Renal cortex interstitium (tissue), 11 donors: ENCODE data around the gene RNPS1. TPM values are rescaled to one million over a fixed set of nuclear protein-coding genes. Genes with fewer than 3 reads are reported as not detected.

Source experiments
- DNase-seq, 11 donors: peaks; one replicate each; pipeline ENCODE4 v3.0.0-alpha.2; 2013; ENCODE audit warnings: low read depth in 9 of 11, low spot score in 4 of 11; ENCODE audit errors: extremely low read depth in 1 of 11
- polyA plus RNA-seq, 3 donors: library from polyadenylated mRNA; unstranded; fragments of 120-200 nt; gene quantifications; one replicate each; pipeline ENCODE4 v1.2.1, GENCODE V29; 2013; ENCODE audit not compliant: insufficient read length in 3 of 3

The RNPS1 gene
- polyA plus RNA-seq, 3 donors = 194 to 231 (median 219) TPM

DNA sequence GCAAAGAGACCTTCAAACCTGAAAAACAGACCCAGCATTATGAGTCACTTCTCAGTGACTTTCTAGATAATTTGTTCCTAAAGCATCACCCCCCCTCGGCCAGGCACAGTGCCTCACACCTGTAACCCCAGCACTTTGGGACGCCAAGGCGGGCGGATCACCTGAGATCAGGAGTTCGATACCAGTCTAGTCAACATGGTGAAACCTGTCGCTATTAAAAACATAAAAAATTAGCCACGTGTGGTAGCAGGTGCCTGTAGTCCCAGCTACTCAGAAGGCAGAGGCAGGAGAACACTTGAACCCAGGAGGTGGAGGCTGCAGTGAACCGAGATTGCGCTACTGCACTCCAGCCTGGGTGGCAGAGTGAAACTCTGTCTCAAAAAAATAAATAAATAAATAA, 24.3 kb upstream of the RNPS1 start:
- DNase-seq = no peak

GRCh38 chr16:2289282-2289681, 21.4 kb upstream of the RNPS1 start:
- DNase-seq = no peak

GRCh38 chr16:2288726-2289125, 20.8 kb upstream of the RNPS1 start:
- no peak for DNase-seq

GRCh38 chr16:2287916-2288547, 20.1 kb upstream of the RNPS1 start:
- DNase-seq = no peak

DNA sequence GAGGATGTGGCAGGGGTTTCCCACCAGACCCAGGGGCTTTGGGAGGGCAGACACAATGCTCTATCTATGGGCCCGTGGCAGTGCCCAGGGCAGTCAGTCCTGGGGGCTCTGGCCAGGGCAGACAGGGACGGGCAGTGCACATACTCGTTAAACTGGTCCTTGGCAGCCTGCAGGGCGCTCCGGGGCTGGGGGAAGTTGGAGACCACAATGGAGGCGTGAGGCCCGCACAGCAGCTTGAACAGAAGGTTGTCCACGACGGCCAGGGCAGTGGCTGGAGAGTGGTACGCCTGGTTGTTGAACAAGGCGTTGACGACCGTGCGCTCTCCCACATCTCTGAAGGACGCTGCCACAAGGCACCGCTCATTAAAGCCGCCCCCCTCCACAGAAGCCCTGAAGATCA, 18.6 kb upstream of the RNPS1 start:
- DNase-seq = no peak

DNA sequence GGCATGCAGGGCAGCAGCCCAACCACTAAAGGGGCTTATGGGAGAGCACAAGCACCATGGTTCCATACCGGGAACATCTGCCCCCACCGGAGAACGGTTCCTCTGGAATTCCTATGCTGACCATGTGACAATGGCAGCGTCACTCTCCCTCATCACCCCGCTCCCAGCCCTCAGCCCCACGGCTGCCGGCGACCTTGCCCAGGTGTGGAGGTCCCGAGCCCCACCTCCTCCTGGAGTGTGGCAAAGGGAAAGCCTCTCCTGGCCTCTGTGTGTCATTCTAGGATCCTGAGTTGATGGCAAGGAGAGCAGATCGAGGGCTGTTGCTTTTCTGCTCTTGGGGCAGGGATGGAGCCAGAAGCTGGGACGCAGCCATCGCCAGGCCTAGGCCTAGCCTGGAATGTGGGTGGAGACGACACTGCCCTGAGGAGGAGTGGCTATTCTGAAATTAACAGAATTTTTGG, 17.8 kb upstream of the RNPS1 start:
- DNase-seq = no peak

DNA sequence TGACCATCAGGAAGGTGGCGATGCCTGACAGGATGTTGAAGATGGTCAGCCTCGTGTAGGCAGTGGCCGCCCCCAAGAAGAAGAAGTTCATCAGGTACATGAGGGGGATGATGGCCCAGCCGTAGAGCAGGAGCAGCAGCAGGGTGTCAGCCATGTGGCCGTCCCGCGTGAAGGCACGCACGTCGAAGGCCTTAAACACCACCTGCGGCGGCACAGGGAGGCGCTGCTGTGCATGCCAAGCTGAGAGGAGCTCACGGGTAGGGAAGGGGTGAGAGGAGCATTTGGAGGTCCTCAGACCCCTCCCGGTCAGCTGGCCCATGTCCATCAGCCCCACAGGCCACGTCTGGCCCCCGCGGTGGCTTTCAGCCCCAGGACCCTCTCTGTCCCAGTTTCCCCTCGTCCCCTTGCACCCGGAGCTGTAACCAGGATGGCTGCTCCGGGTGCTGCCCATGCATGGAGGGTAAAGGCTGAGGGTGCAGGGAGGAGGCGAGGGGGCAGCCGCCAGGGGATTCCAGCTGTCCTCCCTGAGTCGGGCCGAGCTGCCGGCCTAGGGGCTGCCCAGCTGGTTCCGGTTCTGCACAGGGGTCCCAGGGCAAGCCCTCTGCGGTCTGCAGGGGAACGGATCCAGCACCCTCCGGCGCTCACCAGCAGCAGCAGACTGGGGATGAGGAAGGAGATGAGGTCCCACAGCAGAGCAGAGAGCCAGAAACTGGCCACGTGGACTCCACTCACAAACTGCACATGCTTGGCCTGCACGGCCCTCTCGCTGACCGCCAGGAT, 17.1 kb upstream of the RNPS1 start:
- DNase-seq = no peak

DNA sequence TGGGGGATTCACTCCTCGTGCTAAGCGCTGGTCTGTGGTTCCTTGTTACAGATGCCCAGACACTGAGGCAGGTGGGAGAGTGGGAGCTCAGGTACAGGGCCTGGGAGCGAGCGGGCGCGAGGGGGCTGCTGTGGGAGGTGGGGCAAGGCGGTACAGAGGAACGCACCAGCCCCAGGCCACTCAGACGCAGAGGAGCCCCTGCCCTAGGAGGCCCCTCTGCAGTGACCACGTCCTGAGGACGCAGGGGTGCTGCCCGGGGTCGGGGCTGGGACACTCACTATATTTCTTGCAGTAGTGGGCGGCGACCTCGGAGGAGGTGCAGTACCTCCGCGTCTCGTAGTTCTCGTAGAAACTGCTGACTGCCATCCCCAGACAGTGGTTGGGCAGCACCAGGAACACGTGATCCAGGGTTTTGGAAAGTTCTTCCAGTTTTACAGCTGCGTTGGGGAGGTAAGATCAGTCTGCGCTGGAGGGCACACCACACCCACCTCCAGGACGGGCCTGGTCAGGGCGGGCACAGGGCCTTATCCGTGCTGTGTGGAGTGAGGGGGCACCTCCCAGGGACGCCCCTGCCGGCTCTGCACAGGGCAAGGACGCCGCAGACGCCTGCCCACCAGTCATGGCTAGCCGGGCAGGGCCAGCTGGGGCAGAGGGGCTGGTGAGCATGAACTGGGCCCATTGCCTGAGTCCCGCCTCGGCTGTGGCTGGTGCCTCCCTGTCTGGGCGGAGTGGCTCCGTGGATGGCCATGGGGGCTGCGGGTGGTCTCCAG, 16.3 kb upstream of the RNPS1 start:
- no peak for DNase-seq

GRCh38 chr16:2282866-2283555, 15.1 kb upstream of the RNPS1 start:
- DNase-seq = no peak

- no peak for DNase-seq
Measured at GRCh38 chr16:2282262-2282661, 14.3 kb upstream of the RNPS1 start.

DNA sequence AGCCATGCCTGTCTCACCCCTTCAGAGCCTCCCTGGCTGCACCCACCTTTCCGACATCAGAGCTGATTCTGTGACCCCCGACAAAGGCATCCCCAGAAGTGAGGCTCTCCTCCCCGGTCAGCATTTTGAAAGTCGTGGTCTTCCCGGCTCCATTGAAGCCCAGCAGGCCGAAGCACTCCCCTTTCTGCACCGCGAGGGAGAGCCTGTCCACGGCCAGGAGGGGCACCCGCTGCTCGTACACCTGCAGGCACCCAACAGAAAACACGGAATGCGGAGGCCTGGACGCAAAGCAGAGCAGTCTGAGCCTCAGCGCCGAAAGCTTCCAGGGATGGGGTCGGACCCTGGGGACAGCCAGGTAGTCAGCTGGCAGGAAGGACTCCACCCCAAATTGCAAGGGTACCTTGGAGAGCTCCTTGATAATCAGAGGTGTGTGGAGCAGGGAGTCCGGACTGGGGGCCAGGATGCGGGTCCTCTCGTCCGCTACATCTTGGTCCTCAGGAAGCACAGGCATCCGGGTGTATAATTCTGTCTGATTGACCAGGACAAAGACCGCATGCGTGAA, 13.1 kb upstream of the RNPS1 start:
- no peak for DNase-seq

DNA sequence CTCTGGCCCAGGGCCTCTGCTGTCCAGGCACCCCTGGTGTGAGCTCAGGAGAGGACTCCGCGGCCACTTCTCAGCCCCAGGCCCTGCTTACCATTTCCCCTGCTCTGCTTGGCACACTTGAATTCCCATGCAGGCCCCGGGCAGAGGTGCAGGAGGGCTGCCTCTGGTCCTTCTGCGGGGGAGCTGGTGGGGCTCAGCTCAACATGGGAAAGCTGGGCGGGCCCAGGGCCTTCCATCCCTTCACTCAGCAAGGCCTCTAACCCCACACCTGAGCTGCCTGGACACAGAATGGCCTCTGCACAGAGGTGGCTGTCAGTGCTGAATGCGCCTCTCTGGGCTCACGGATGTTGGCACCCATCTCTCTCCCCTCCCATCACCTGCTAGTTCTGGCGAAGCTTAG, 12.5 kb upstream of the RNPS1 start:
- no peak for DNase-seq

- DNase-seq = no peak
Measured at GRCh38 chr16:2278956-2279800, 11.3 kb upstream of the RNPS1 start.

DNA sequence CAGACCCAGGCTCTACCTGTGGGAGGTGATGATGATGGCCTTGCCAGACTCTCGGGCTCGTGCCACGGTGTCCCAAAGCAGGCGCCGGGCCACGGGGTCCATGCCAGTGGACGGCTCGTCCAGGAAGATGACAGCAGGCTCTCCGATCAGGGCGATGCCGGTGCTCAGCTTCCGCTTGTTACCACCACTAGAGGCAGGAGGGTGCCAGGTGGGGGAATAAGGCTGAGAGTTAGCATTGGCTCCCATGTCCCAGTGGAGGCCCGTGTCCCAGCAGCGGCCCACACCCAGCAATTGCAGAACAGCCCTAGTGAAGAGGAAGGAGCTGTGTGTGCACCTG, 10.3 kb upstream of the RNPS1 start:
- no peak for DNase-seq

- no peak for DNase-seq
Measured at GRCh38 chr16:2277466-2278271, 9.7 kb upstream of the RNPS1 start.

DNA sequence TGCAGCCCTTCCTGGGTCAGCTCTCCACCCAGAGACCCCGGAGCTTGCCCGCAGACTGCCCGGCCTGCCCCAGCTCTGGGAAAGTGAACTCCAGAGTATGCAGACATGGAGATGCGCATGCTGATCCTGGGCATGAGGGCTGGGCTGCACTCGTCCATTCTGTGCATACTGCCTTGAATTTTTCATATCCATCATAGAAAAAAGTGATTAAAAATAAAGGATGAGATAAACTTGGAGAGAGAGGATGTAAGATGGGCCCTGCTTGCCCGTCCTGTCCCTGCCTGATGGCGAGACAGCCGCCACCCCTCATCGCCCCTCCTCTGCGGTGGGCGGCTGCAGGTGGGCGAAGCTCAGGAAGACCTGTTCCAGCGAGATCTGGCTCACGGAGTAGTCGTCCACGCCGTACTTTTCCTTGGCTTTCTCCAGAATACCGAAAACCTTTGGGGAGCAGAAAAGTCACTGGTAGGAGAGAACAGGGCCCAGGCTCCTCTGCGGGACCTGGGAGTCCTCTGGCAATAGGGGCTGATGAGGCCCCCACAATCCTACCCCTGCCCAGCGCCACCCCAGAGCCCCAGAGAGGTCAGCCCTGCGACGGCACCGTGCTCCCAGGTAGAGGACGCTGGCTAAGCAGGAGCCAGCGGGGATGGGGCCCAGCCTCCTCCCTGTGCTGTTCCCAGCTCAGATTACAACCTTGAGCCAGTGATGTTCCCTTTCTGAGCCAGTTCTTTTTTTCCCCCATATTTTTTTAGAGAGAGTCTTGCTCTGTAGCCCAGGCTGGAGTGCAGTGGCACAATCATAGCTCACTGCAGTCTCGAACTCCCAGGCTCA, 8.7 kb upstream of the RNPS1 start:
- no peak for DNase-seq
